Esophagus muscularis mucosa (tissue), 4 donors: ENCODE measurements around the gene TMX3. TPM values are rescaled to one million over a fixed set of nuclear protein-coding genes. Genes with fewer than 3 reads are reported as not detected.

Experiments
- DNase-seq: peaks from one replicate; pipeline ENCODE4 v3.0.0-alpha.2; 2017; ENCODE audit errors: extremely low spot score
- H3K27ac ChIP-seq, 4 donors: fragments of 200-600 bp; sonication (generic); replicated peaks in 1 of 4; 1 replicate in 3 of 4; 2 replicates in 1 of 4; pipeline ENCODE4 v1.5.1; 2016 to 2019; ENCODE audit warnings: mild to moderate bottlenecking in 1 of 4
- H3K27me3 ChIP-seq, 4 donors: fragments of 200-600 bp; sonication (generic); one replicate each; pipeline versions ENCODE4 v1.5.1 to v1.6.0; 2016 to 2019
- H3K36me3 ChIP-seq, 4 donors: fragments of 200-600 bp; sonication (generic); one replicate each; pipeline ENCODE4 v1.5.1; 2016 to 2019
- H3K4me1 ChIP-seq, 4 donors: fragments of 200-600 bp; sonication (generic); one replicate each; pipeline ENCODE4 v1.5.1; 2016 to 2019
- H3K4me3 ChIP-seq, 4 donors: fragments of 200-600 bp; sonication (generic); 1 replicate in 2 of 4; 2 replicates in 2 of 4; pipeline ENCODE4 v1.5.1; 2016 to 2019; ENCODE audit warnings: mild to moderate bottlenecking in 4 of 4, moderate library complexity in 1 of 4
- H3K9me3 ChIP-seq, 4 donors: fragments of 200-600 bp; sonication (generic); 1 replicate in 3 of 4; 2 replicates in 1 of 4; pipeline ENCODE4 v1.5.1; 2016 to 2019
- CTCF ChIP-seq, 3 experiments: fragments of 200-600 bp in 2 of 3; fragments of 450-650 bp in 1 of 3; sonication (generic) in 2 of 3; IDR thresholded peaks; one replicate each; pipeline ENCODE4 v1.5.1; 2017 to 2019; ENCODE audit warnings: antibody characterized with exemption in 3 of 3, mild to moderate bottlenecking in 2 of 3, moderate library complexity in 1 of 3
- EP300 ChIP-seq: sonication (generic); formaldehyde crosslinking; IDR thresholded peaks from one replicate; pipeline ENCODE4 v1.6.1; 2017; ENCODE audit warnings: antibody characterized with exemption
- POLR2A ChIP-seq: fragments of 450-650 bp; IDR thresholded peaks from one replicate; pipeline ENCODE4 v1.6.1; 2017; ENCODE audit warnings: antibody characterized with exemption, moderate library complexity, mild to moderate bottlenecking, low read depth
- POLR2AphosphoS5 ChIP-seq, 2 donors: sonication (generic); formaldehyde crosslinking; IDR thresholded peaks; one replicate each; pipeline ENCODE4 v1.6.1; 2017; ENCODE audit warnings: antibody characterized with exemption in 2 of 2
- WGBS: methylation state at CpG from one replicate; pipeline ENCODE4 v1.1.5; 2018; 5-methylcytosine and 5-hydroxymethylcytosine counted together
- intact Hi-C: fragments of 100-400 bp; cut with DNase I; formaldehyde crosslinking; loops from one replicate; pipeline ENCODE4 v1.15.1; 2023
- total RNA-seq, 4 donors: library from RNA; depleted of rRNA; stranded (reverse); fragments of >200 nt; gene quantifications; one replicate each; pipeline versions ENCODE4 v1.1.0 to v1.2.1, GENCODE V29; 2016

TMX3 gene
- total RNA-seq, 4 donors from 2014 or later: 29.0 to 39.5 (median 31.3) TPM

- no peak overlapping the region for H3K4me3 ChIP-seq
- no peaks in the 10 kb centered on the region for H3K27me3 ChIP-seq
- intact Hi-C loops: no loop called here
- H3K9me3 ChIP-seq: no peaks in the 10 kb centered on the region
- DNase-seq: no peak
- 99% methylated on average over 2 of the region's 2 CpGs for WGBS
- TF ChIP-seq CTCF (IDR thresholded peaks at IDR 0.05) (no peak), POLR2AphosphoS5 (IDR thresholded peaks at IDR 0.05) (no peak), POLR2A (no peak), EP300 (no peak)
- H3K27ac ChIP-seq: no peak overlapping the region
- H3K36me3 ChIP-seq: peaks cover 9 to 78% (median 37%) of the 10 kb centered on the region in 4 donors
- H3K4me1 ChIP-seq: peaks cover 0 to 11% (median 6%) of the 10 kb centered on the region in 4 donors
These were observed 7.3 kb downstream of the TMX3 start for GRCh38 chr18:68707646-68708045.

GRCh38 chr18:68705119-68705518 is 9.8 kb downstream of the TMX3 start:
- H3K4me3 ChIP-seq: no peak overlapping the region
- peaks cover 9 to 53% (median 24%) of the 10 kb centered on the region in 4 donors for H3K36me3 ChIP-seq
- H3K9me3 ChIP-seq: no peaks in the 10 kb centered on the region
- no peaks in the 10 kb centered on the region for H3K27me3 ChIP-seq
- intact Hi-C loops: no loop called here
- DNase-seq: no peak
- no peaks in the 10 kb centered on the region for H3K4me1 ChIP-seq
- TF ChIP-seq EP300: no peak
- no peak for TF ChIP-seq POLR2AphosphoS5 (IDR thresholded peaks at IDR 0.05)
- TF ChIP-seq POLR2A: no peak
- no peak overlapping the region for H3K27ac ChIP-seq
- 100% methylated on average over 1 of the region's 1 CpG for WGBS

- intact Hi-C loops: no loop called here
- H3K4me1 ChIP-seq: no peaks in the 10 kb centered on the region
- H3K27ac ChIP-seq: no peak overlapping the region
- DNase-seq: no peak
- no peaks in the 10 kb centered on the region for H3K9me3 ChIP-seq
- no peak overlapping the region for H3K4me3 ChIP-seq
- no peak for TF ChIP-seq POLR2AphosphoS5 (IDR thresholded peaks at IDR 0.05)
- no peak for TF ChIP-seq POLR2A
- no peaks in the 10 kb centered on the region for H3K27me3 ChIP-seq
- peaks cover 6 to 35% (median 14%) of the 10 kb centered on the region in 4 donors for H3K36me3 ChIP-seq
- WGBS: 77% methylated on average over 3 of the region's 3 CpGs
These were observed 11.6 kb downstream of the TMX3 start for GRCh38 chr18:68703326-68703725.

- intact Hi-C loops: no loop called here
- Histone ChIP-seq H3K9me3 (no peaks in the 10 kb centered on the region), H3K4me3 (no peak overlapping the region), H3K4me1 (no peaks in the 10 kb centered on the region), H3K36me3 (peaks cover 10 to 33% (median 19%) of the 10 kb centered on the region in 4 donors), H3K27ac (no peak overlapping the region), H3K27me3 (no peaks in the 10 kb centered on the region)
- TF ChIP-seq POLR2A (no peak), POLR2AphosphoS5 (IDR thresholded peaks at IDR 0.05) (no peak), EP300 (no peak), CTCF (IDR thresholded peaks at IDR 0.05) (no peak)
- DNase-seq: no peak
- WGBS: 92% methylated on average over 4 of the region's 4 CpGs
These were observed 13.6 kb downstream of the TMX3 start for GRCh38 chr18:68701353-68701752.

- no peaks in the 10 kb centered on the region for H3K27me3 ChIP-seq
- H3K36me3 ChIP-seq: peaks cover 20 to 43% (median 29%) of the 10 kb centered on the region in 4 donors
- no peak overlapping the region for H3K27ac ChIP-seq
- 100% methylated on average over 1 of the region's 1 CpG for WGBS
- no peak for TF ChIP-seq POLR2AphosphoS5 (IDR thresholded peaks at IDR 0.05)
- no peak for TF ChIP-seq POLR2A
- no peak for TF ChIP-seq EP300
- TF ChIP-seq CTCF (IDR thresholded peaks at IDR 0.05): no peak
- no peak overlapping the region for H3K4me3 ChIP-seq
- no peaks in the 10 kb centered on the region for H3K9me3 ChIP-seq
- intact Hi-C loops: no loop called here
- DNase-seq: no peak
- no peaks in the 10 kb centered on the region for H3K4me1 ChIP-seq
These were observed 15.9 kb downstream of the TMX3 start for GRCh38 chr18:68699043-68699442.

- Histone ChIP-seq H3K4me1 (no peaks in the 10 kb centered on the region), H3K4me3 (no peak overlapping the region), H3K27me3 (no peaks in the 10 kb centered on the region), H3K27ac (no peak overlapping the region), H3K36me3 (peaks cover 31 to 59% (median 45%) of the 10 kb centered on the region in 4 donors), H3K9me3 (no peaks in the 10 kb centered on the region)
- 98% methylated on average over 2 of the region's 2 CpGs for WGBS
- DNase-seq: no peak
- TF ChIP-seq EP300 (no peak), CTCF (IDR thresholded peaks at IDR 0.05) (no peak), POLR2A (no peak), POLR2AphosphoS5 (IDR thresholded peaks at IDR 0.05) (no peak)
- intact Hi-C loops: no loop called here
These were observed 18.0 kb downstream of the TMX3 start for GRCh38 chr18:68696937-68697336.
